Cardiac fibroblast (primary cell): ENCODE results near the gene PLLP.

Experiments used
- DNase-seq, 2 donors: peaks; one replicate each; pipeline versions ENCODE4 v3.0.0 to v3.0.0-alpha.2; 2010; ENCODE audit warnings: low read depth in 2 of 2
- H3K4me3 ChIP-seq, 2 donors: replicated peaks in 1 of 2; 1 replicate in 1 of 2; 2 replicates in 1 of 2; pipeline ENCODE4 v1.5.1; 2011; ENCODE audit warnings: low read depth in 2 of 2, low read length in 2 of 2, mild to moderate bottlenecking in 2 of 2, moderate library complexity in 1 of 2
- CTCF ChIP-seq: IDR thresholded peaks from one replicate; pipeline ENCODE4 v1.5.1; 2011; ENCODE audit warnings: low read depth, mild to moderate bottlenecking, low read length, inconsistent platforms

PLLP gene

GRCh38 chr16:57310801-57311200, 26.3 kb upstream of the PLLP start:
- DNase-seq: no peak
- TF ChIP-seq CTCF: no peak
- no peak overlapping the region for H3K4me3 ChIP-seq

GRCh38 chr16:57308041-57308440, 23.6 kb upstream of the PLLP start:
- no peak overlapping the region for H3K4me3 ChIP-seq
- no peak for DNase-seq
- no peak for TF ChIP-seq CTCF

DNA sequence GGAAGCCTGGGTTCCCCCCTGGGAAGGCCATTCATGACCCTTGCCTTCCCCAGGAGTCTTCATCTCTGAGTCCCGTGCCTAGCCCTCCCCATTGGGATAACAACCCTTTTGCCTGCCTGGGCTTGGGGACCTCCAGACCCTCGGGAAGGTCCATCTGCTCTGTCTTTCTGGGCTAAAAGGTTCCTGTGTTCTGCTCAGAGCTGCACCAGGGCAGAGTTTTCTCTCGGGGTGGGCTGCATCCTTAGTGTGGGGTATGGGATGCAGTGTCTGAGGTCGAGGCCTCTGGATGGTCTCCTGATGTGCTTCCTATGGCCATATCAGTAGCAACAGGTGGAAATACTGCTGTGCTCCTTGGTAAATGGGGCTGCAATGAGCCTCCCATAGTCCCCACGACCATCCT, 22.9 kb upstream of the PLLP start:
- DNase-seq: no peak
- no peak overlapping the region for H3K4me3 ChIP-seq
- TF ChIP-seq CTCF: no peak

GRCh38 chr16:57306676-57307341, 22.3 kb upstream of the PLLP start:
- TF ChIP-seq CTCF: no peak
- DNase-seq: no peak
- H3K4me3 ChIP-seq: no peak overlapping the region

- H3K4me3 ChIP-seq: no peak overlapping the region
- no peak for TF ChIP-seq CTCF
- DNase-seq: no peak
Measured at GRCh38 chr16:57305159-57305811, 20.8 kb upstream of the PLLP start.

DNA sequence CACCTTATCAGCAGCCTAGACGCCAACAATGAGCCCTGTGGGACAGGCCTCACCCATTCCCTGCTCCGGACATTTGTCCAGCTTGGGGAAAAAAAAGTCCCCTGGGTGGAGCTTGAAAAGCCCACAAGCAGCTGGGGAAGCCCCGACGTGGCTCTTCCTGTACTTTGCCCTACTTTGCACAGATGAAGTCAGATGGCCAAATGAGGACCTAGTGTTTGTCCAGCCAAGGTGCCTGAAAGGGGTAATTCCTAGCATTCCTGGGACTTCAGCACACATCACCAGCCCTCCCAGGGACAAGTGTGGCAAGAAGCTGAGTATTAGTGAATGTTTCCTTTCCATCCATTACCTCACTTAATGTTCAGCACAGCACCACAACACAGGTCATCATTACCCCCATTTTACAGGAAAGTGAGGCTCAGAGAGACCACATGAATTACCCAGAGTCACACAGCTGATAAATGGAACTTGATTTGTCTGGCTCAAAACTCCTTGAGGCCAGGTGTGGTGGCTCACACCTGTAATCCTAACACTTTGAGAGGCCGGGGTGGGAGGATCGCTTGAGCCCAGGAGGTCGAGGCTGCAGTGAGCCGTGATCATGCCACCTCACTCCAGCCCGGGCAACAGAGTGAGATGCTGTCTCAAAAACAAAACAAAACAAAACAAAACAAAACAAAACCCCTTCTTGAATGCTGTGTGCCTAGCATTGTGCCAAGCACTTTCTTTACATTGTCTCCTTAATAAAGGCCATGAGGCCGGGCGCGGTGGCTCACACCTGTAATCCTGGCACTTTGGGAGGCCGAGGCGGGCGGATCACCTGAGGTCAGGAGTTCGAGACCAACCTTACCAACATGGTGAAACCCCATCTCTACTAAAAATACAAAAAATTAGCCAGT, 19.9 kb upstream of the PLLP start:
- no peak overlapping the region for H3K4me3 ChIP-seq
- peak; percentile 78 to 90 for DNase-seq
- no peak for TF ChIP-seq CTCF
